AG08396 (cell line): ENCODE results near the gene TOX4.
"Not testable (repeated sequence)": the region's sequence is repeated elsewhere in the genome, so short reads cannot be mapped to it uniquely, and the experiment has no call there.

Experiments
- DNase-seq: peaks from one replicate; pipeline ENCODE4 v3.0.0; 2012; ENCODE audit warnings: low spot score, mixed read lengths

TOX4 gene

GRCh38 chr14:21476925-21477681 is at the start of gene TOX4, which contains the start of gene RAB2B:
TOX4 (plus strand) TSS chr14:21477195; CDS start chr14:21477279, 84 bp downstream.
RAB2B (minus strand) TSS chr14:21476959; CDS start chr14:21476872, 87 bp downstream.
- peak; percentile 94 for DNase-seq

GRCh38 chr14:21428930-21429329 is 48.1 kb upstream of the TOX4 start:
- no peak for DNase-seq

GRCh38 chr14:21431126-21431525 is 45.9 kb upstream of the TOX4 start:
- no peak for DNase-seq

GRCh38 chr14:21436567-21437062 is 40.4 kb upstream of the TOX4 start:
- no peak for DNase-seq

GRCh38 chr14:21437063-21437901 is 39.7 kb upstream of the TOX4 start:
- peak; percentile 95 for DNase-seq

- DNase-seq, result no peak
Observed at GRCh38 chr14:21440859-21441258, 36.1 kb upstream of the TOX4 start.

GRCh38 chr14:21442657-21443056 is 34.3 kb upstream of the TOX4 start:
- not testable (repeated sequence) for DNase-seq

GRCh38 chr14:21449899-21450216 is 27.1 kb upstream of the TOX4 start:
- no peak for DNase-seq

GRCh38 chr14:21454843-21455544 is 22.0 kb upstream of the TOX4 start:
- DNase-seq, result no peak

- DNase-seq, result no peak
Observed at GRCh38 chr14:21455592-21455911, 21.4 kb upstream of the TOX4 start.

GRCh38 chr14:21455912-21456667 is 20.9 kb upstream of the TOX4 start, which contains the start of gene CHD8:
CHD8 (minus strand) TSS chr14:21456123; CDS start chr14:21431643, 24,480 bp downstream.
- peak; percentile 97 for DNase-seq

GRCh38 chr14:21467616-21468015 is 9.4 kb upstream of the TOX4 start:
- no peak for DNase-seq

- DNase-seq, result no peak
Observed at GRCh38 chr14:21475767-21476522, 1.1 kb upstream of the TOX4 start.

GRCh38 chr14:21476523-21476924 is 471 bp upstream of the TOX4 start:
- DNase-seq, result peak; percentile 77

- DNase-seq, result peak; percentile 53
Observed at GRCh38 chr14:21486640-21487087, 9.7 kb downstream of the TOX4 start.

GRCh38 chr14:21494902-21495762 is 18.1 kb downstream of the TOX4 start:
- DNase-seq, result no peak

- DNase-seq, result no peak
Observed at GRCh38 chr14:21496453-21496852, 19.5 kb downstream of the TOX4 start.

GRCh38 chr14:21498540-21499526 is 21.8 kb downstream of the TOX4 start:
- DNase-seq, result peak; percentile 28

- DNase-seq, result no peak
Observed at GRCh38 chr14:21501568-21501967, 24.6 kb downstream of the TOX4 start.
